Fibroblast of mammary gland (primary cell): Measurements from ENCODE around the gene ATP5PF.
A peak's percentile ranks its signal among the peaks of the same experiment; 100 is the strongest.
"Not testable (repeated sequence)": the region's sequence is repeated elsewhere in the genome, so short reads cannot be mapped to it uniquely, and the experiment has no call there.

Source experiments
- DNase-seq: peaks from one replicate; pipeline ENCODE4 v3.0.0-alpha.2; 2010; ENCODE audit warnings: low read depth
- H3K4me3 ChIP-seq: 2 replicates; pipeline ENCODE4 v1.5.1; 2011; ENCODE audit warnings: low read depth, mild to moderate bottlenecking, low read length, moderate library complexity; ENCODE audit not compliant: control insufficient read depth
- TF ChIP-seq, protein P1 (sequence below): conservative IDR thresholded peaks from 2 replicates; pipeline ENCODE4 v1.5.1; 2011; ENCODE audit warnings: low read depth, low read length, inconsistent platforms; ENCODE audit not compliant: control insufficient read depth, insufficient read depth

ATP5PF gene

DNA sequence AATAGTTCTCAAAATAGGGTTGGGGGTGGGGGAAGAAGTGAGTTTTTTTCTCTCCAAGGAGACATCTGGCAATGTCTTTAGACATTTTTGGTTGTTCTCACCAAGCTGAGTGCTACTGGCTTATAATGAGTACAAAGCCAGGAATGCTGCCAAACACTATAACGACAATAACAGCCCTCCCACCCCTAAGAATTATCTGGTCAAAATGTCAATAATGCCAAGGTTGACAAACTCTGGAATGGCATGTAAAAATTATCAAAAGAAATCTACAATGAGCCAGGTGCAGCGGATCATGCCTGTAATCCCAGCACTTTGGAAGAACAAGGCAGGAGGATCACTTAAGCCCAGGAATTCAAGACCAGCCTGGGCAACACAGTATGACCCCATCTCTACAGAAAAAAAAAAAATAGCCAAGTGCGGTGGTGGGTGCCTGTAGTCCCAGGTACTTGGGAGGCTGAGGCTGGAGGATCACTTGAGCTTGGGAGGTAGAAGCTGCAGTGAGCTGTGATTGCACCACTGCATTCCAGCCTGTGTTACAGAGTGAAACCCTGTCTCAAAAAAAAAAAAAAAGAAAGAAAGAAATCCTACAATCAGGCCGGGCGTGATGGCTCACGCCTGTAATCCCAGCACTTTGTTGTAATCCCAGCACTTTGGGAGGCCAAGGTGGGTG lies 2.5 kb downstream of the ATP5PF start:
- no peak for DNase-seq
- no peak overlapping the region for H3K4me3 ChIP-seq
- TF ChIP-seq, protein P1, sequence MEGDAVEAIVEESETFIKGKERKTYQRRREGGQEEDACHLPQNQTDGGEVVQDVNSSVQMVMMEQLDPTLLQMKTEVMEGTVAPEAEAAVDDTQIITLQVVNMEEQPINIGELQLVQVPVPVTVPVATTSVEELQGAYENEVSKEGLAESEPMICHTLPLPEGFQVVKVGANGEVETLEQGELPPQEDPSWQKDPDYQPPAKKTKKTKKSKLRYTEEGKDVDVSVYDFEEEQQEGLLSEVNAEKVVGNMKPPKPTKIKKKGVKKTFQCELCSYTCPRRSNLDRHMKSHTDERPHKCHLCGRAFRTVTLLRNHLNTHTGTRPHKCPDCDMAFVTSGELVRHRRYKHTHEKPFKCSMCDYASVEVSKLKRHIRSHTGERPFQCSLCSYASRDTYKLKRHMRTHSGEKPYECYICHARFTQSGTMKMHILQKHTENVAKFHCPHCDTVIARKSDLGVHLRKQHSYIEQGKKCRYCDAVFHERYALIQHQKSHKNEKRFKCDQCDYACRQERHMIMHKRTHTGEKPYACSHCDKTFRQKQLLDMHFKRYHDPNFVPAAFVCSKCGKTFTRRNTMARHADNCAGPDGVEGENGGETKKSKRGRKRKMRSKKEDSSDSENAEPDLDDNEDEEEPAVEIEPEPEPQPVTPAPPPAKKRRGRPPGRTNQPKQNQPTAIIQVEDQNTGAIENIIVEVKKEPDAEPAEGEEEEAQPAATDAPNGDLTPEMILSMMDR = no peak

- TF ChIP-seq, protein P1 = no peak
- DNase-seq = no peak
- no peak overlapping the region for H3K4me3 ChIP-seq
Measured at GRCh38 chr21:25722631-25723030, 12.1 kb downstream of the ATP5PF start.

- no peak for DNase-seq
- H3K4me3 ChIP-seq = no peak overlapping the region
- TF ChIP-seq, protein P1 = no peak
Measured at GRCh38 chr21:25721987-25722386, 12.7 kb downstream of the ATP5PF start.

DNA sequence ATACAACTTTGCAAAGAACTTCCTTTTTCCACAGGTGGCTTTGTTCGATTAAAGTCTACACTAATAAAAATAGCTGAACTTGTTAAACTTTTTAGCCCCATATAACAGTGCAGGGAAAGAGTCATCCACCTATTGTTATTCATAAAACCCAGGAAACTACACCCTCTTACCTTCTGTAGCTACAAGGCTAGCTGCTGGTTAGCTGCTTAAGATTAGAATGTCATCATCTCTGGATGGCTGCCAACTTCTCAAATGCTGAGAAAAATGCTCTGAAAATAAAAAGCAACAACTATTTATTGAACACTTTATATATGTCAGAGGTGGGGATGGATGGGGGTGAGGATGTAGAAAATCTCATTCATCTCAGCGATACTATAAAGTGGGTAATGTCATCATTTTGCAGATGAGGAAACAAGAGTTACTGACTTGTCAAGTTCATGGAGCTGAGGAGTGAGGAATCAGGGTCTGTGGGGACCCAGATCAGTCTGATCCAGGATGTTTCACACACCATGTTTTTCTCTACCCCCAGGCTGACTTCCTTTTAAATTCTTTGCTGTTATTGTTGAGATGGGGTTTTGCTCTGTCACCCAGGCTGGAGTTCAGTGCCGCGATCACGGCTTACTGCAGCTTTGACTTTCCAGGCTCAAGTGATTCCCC lies 17.1 kb downstream of the ATP5PF start:
- TF ChIP-seq, protein P1 = no peak
- DNase-seq = peak; percentile 44
- no peak overlapping the region for H3K4me3 ChIP-seq

DNA sequence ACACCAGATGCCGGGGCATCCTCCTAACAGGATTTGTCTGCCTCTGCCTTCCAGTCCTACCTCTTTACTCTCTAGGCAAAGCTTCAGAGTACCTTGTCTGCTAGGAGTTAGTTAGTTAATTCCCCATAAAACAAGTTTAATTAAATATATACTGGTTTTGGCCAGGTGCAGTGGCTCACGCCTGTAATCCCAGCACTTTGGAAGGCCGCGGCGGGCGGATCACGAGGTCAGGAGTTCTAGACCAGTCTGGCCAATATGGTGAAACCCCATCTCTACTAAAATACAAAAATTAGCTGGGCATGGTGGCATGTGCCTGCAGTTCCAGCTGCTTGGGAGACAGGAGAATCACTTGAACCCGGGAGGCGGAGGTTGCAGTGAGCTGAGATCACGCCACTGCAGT lies 20.6 kb downstream of the ATP5PF start:
- not testable (repeated sequence) for DNase-seq, H3K4me3 ChIP-seq

DNA sequence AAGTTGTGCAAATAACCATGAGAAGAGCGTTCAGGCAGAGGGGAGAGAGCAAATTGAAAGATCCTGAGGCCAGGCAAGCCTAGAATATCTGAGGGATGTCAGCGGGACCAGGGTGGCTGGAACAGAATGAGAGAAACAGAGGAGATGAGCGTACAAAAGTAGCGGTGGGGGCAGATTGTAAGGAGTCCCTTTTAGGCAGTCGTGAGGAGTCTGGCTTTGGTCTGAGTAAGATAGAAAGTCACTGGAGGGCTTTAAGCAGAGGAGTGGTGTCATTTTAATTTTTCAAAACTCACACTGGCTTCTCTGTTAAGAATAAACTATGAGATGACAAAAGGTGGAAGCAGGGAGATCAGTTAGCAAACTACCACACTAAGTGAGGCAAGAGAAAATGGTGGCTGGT lies 24.2 kb downstream of the ATP5PF start:
- H3K4me3 ChIP-seq = no peak overlapping the region
- DNase-seq = no peak
- TF ChIP-seq, protein P1 = no peak

GRCh38 chr21:25709684-25710265 lies 24.9 kb downstream of the ATP5PF start:
- TF ChIP-seq, protein P1 = no peak
- peak; percentile 5 for DNase-seq

More at GRCh38 chr21:25709684-25710265, 24.9 kb downstream of the ATP5PF start:
- H3K4me3 ChIP-seq = no peak overlapping the region
